ENCODE data around the gene BSG.

Gene BSG

DNA sequence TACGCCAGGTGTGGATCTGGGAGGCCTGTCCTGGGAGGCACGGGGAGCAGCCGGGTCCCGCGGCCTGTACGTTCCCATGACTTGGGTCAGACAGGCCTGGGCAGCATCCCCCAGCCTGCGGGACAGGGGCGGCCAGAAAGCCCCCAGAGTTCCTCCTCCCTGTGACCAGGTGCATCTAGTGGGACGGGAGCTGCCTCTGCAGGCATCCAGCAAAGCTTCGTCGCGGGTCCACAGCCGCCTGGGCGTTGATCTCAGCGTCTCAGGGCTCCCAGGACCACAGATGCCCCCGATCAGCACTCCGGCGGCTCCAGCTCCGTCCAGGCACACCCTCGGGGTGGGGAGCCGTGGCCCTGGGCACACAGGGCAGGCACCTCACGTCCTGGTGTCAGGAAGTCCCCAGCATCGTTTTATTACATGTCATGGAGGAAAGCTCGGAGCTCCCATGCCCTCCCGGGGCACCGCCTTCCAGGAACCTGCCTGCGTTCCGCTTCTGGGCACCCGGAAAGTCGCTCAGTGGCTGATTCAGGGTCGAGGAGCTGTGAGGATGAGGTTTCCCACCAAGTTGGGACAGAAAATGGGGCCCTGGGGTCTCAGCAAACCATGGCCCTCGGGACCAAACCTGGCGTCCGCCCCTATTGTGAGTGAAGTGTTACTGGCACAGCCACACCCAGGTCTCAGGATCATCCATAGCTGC is 30.1 kb upstream of the BSG start:
- Histone ChIP-seq H3K9me3 (ENCODE audit: control insufficient read depth, low read length) (no peaks in the 10 kb centered on the region), H3K9ac (ENCODE audit: low read length) (no peak overlapping the region), H3K36me3 (ENCODE audit: control insufficient read depth, insufficient read depth, low read length, severe bottlenecking) (peaks cover 38% of the 10 kb centered on the region), H3K4me3 (ENCODE audit: low read length) (no peak overlapping the region), H3K27me3 (replicated peaks; ENCODE audit: control insufficient read depth, insufficient read depth, low read length) (no peaks in the 10 kb centered on the region), H3K4me1 (ENCODE audit: control insufficient read depth, insufficient read depth, low read length) (no peaks in the 10 kb centered on the region)
- DNase-seq (ENCODE audit: low read depth), result no peak

DNA sequence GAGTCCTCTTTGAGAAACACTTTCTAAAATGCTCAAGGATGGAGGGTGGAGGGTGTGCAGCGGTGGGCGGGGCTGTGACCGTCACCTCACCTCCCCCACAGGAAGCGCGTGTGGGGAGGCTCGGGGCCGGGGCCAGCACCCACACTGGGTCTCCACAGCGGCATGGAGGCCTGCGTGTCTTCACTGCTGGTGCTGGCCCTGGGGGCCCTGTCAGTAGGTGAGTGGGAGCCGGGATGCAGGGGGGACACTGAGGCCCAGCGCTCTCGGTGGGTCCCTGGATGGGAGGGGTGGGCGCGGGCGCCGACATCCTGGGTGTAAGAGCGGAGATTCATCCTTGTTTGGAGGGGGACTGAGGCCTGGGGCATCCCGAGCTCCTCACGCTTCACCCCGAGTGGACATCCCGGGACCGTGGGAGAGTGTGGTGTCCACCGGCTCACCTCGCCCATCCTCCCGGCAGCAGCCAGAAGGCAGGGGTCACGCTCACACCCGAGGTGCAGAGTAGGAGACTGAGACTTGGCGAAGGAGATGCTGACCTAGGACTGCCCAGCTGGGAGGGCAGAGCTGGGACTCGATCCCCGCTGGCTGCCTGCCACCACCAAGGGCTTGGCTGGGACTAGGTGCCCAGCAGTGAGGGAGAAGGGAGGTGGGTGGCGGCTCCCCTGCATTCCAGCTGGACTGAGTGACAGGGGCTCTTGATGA is 28.3 kb upstream of the BSG start, which contains the start of gene GZMM:
Gene GZMM (plus strand): TSS at position 144 of the 699 bp plus-strand sequence. CDS start 19 bp downstream, at position 163.
- no peak within 1 kb of the TSS for H3K4me3 ChIP-seq (ENCODE audit: low read length)
- H3K9me3 ChIP-seq (ENCODE audit: control insufficient read depth, low read length), result no peaks in the 10 kb centered on the region
- DNase-seq (ENCODE audit: low read depth), result no peak
- H3K36me3 ChIP-seq (ENCODE audit: control insufficient read depth, insufficient read depth, low read length, severe bottlenecking), result peaks cover 24% of the 10 kb centered on the region
- peaks cover 4% of the 10 kb centered on the region for H3K27me3 ChIP-seq (replicated peaks; ENCODE audit: control insufficient read depth, insufficient read depth, low read length)
- H3K4me1 ChIP-seq (ENCODE audit: control insufficient read depth, insufficient read depth, low read length), result no peaks in the 10 kb centered on the region
- no peak within 1 kb of the TSS for H3K9ac ChIP-seq (ENCODE audit: low read length)

DNA sequence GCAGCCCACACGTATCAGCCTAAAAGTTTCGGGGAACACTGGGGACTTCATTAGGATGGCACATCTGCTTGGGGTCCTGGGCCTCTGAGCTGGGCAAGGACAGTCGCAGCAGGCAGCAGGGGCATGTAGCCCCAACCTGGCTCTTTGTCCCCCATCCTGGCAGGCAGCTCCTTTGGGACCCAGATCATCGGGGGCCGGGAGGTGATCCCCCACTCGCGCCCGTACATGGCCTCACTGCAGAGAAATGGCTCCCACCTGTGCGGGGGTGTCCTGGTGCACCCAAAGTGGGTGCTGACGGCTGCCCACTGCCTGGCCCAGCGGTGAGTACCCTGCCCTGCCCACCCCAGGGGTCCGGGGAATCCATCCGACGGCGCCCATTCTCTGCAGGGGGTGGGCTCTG is 25.3 kb upstream of the BSG start:
- no peak for DNase-seq (ENCODE audit: low read depth)
- Histone ChIP-seq H3K4me3 (ENCODE audit: low read length) (no peak overlapping the region), H3K36me3 (ENCODE audit: control insufficient read depth, insufficient read depth, low read length, severe bottlenecking) (peaks cover 5% of the 10 kb centered on the region), H3K9ac (ENCODE audit: low read length) (no peak overlapping the region), H3K4me1 (ENCODE audit: control insufficient read depth, insufficient read depth, low read length) (no peaks in the 10 kb centered on the region), H3K9me3 (ENCODE audit: control insufficient read depth, low read length) (no peaks in the 10 kb centered on the region), H3K27me3 (replicated peaks; ENCODE audit: control insufficient read depth, insufficient read depth, low read length) (peaks cover 4% of the 10 kb centered on the region)

DNA sequence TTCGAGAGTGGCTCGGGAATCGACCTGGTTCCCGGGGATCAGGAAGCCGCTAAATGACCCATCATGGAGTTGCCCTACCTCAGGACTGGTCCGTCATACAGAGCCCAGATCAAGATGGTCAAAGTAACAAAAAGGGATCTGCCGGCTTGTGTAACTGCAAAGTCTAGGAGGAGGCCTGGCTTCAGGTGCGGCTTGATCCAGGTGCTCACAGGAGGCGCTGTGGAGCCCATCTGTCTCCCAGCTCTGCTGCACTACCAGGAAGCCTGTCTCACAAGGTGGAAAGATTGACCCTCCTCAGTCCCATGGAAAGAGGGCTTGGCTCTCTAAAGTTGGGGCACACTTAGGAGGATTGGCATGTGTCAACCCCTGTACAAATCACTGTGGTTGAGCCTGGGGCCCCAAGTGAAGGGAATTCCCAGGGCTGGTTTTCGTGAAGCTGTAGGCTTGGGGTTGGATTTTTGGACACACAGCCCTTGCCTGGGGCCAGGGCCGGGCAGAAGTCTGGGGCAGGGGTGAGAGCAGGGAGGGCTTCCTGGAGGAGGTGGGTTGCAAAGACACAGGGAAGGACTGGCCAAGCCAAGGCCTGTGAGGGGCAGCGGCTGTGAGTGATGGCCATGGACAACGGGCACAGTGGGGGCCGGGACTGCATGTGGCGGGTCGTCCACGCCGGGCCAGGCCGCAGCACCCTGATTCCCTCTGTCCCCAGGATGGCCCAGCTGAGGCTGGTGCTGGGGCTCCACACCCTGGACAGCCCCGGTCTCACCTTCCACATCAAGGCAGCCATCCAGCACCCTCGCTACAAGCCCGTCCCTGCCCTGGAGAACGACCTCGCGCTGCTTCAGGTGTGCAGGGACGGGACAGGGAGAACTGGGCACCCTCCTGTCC is 24.3 kb upstream of the BSG start:
- no peaks in the 10 kb centered on the region for H3K9me3 ChIP-seq (ENCODE audit: control insufficient read depth, low read length)
- DNase-seq (ENCODE audit: low read depth), result no peak
- no peaks in the 10 kb centered on the region for H3K36me3 ChIP-seq (ENCODE audit: control insufficient read depth, insufficient read depth, low read length, severe bottlenecking)
- no peak overlapping the region for H3K9ac ChIP-seq (ENCODE audit: low read length)
- H3K4me3 ChIP-seq (ENCODE audit: low read length), result no peak overlapping the region
- H3K4me1 ChIP-seq (ENCODE audit: control insufficient read depth, insufficient read depth, low read length), result no peaks in the 10 kb centered on the region
- peaks cover 4% of the 10 kb centered on the region for H3K27me3 ChIP-seq (replicated peaks; ENCODE audit: control insufficient read depth, insufficient read depth, low read length)

DNA sequence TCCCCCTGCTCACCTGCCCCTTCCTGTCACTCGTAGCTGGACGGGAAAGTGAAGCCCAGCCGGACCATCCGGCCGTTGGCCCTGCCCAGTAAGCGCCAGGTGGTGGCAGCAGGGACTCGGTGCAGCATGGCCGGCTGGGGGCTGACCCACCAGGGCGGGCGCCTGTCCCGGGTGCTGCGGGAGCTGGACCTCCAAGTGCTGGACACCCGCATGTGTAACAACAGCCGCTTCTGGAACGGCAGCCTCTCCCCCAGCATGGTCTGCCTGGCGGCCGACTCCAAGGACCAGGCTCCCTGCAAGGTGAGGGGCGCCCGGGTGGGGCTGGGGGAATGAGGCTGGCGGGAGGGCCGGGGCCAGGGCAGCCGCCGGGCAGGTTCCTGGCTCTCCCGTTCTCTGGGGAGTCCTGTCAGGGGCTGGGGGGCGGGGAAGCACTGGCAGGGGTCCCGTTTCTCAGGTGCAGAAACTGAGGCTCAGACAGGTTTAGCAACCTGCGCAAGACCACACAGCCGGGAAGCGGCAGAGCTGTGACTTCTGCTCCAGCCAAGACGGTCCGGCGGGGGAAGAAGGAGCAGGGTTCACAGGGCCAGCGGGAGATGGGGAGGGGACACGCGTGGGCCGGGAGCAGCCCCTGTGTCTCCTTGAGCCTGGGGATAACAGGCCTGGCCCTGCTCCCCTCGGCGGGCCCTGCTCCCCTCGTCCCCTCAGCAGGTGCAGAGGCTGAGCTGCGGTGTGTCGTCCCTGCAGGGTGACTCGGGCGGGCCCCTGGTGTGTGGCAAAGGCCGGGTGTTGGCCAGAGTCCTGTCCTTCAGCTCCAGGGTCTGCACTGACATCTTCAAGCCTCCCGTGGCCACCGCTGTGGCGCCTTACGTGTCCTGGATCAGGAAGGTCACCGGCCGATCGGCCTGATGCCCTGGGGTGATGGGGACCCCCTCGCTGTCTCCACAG is 23.2 kb upstream of the BSG start:
- H3K36me3 ChIP-seq (ENCODE audit: control insufficient read depth, insufficient read depth, low read length, severe bottlenecking), result no peaks in the 10 kb centered on the region
- peaks cover 4% of the 10 kb centered on the region for H3K27me3 ChIP-seq (replicated peaks; ENCODE audit: control insufficient read depth, insufficient read depth, low read length)
- no peaks in the 10 kb centered on the region for H3K4me1 ChIP-seq (ENCODE audit: control insufficient read depth, insufficient read depth, low read length)
- no peaks in the 10 kb centered on the region for H3K9me3 ChIP-seq (ENCODE audit: control insufficient read depth, low read length)
- no peak overlapping the region for H3K4me3 ChIP-seq (ENCODE audit: low read length)
- H3K9ac ChIP-seq (ENCODE audit: low read length), result no peak overlapping the region
- DNase-seq (ENCODE audit: low read depth), result no peak

DNA sequence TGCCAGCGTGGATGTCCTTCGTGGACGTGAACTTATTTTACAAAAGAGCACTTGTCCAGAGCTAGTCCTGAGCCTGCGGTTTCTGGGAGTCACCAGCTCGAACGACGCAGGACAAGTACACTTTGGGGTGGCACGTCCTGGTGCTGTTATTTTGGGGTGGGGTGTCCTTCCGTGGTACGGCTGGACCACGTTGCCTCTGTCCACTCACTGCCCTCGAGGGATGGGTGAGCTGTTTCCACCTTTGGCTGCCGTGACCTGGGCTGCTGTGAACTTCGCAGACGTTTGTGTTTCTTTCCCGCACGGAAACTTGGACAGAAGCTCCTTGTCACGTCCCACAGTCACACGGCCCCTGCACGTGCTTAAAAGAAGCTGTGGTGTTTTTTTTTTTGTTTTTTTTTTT is 17.6 kb upstream of the BSG start:
- Histone ChIP-seq H3K27me3 (replicated peaks; ENCODE audit: control insufficient read depth, insufficient read depth, low read length) (no peaks in the 10 kb centered on the region), H3K4me1 (ENCODE audit: control insufficient read depth, insufficient read depth, low read length) (peaks cover 4% of the 10 kb centered on the region), H3K9ac (ENCODE audit: low read length) (no peak overlapping the region), H3K4me3 (ENCODE audit: low read length) (no peak overlapping the region), H3K9me3 (ENCODE audit: control insufficient read depth, low read length) (no peaks in the 10 kb centered on the region), H3K36me3 (ENCODE audit: control insufficient read depth, insufficient read depth, low read length, severe bottlenecking) (no peaks in the 10 kb centered on the region)
- DNase-seq (ENCODE audit: low read depth), result no peak

DNA sequence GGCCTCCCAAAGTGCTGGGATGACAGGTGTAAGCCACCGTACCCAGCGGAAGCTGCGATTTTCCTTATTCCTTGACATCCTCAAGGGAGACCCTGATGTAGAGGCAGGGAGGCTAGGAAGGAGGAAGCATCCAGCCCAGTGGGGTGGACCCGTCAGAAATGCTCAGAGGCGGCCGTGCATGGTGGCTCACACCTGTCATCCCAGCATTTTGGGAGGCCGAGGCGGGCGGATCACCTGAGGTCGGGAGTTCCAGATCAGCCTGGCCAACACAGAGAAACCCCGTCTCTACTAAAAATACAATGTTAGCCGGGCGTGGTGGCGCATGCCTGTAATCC is 17.0 kb upstream of the BSG start:
- no peak overlapping the region for H3K4me3 ChIP-seq (ENCODE audit: low read length)
- no peak overlapping the region for H3K9ac ChIP-seq (ENCODE audit: low read length)
- H3K36me3 ChIP-seq (ENCODE audit: control insufficient read depth, insufficient read depth, low read length, severe bottlenecking), result no peaks in the 10 kb centered on the region
- DNase-seq (ENCODE audit: low read depth), result no peak
- H3K27me3 ChIP-seq (replicated peaks; ENCODE audit: control insufficient read depth, insufficient read depth, low read length), result no peaks in the 10 kb centered on the region
- no peaks in the 10 kb centered on the region for H3K9me3 ChIP-seq (ENCODE audit: control insufficient read depth, low read length)
- H3K4me1 ChIP-seq (ENCODE audit: control insufficient read depth, insufficient read depth, low read length), result peaks cover 4% of the 10 kb centered on the region

DNA sequence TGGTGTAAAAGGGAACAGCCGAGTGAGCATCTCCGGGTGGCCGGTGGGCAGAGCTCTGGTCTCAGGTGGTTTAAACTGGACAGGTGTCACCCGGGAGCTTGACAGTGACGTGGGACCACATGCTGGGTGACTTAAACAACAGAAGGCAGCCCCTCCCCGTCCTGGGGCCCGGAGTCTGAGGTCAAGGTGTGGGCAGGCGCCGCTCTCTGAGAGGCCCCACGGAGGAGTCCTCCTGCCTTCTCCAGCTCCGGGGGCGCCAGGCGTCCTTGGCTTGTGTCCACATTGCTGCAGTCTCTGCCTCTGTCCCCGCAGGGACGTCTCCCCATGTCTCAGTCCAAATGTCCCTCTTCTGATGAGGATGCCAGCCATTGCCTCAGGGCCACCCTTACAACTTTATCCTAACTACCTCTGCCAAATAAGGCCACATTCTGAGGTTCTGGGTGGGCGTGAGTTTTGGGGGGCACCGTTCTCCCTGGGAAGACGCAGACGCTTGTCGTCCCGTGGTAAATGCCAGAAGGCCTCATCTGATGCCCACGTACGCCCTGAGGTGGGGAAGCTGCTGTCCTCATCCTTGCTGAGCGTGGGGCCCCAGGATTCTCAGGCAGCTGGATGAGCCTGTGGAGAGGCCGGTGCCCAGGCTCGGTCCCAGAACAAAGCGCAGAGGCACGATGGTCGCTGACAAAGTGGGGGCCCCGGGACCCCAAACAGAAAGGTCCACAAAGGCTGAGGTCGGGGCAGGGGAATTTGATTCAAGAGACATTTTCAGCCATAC is 15.6 kb upstream of the BSG start:
- peaks cover 4% of the 10 kb centered on the region for H3K4me1 ChIP-seq (ENCODE audit: control insufficient read depth, insufficient read depth, low read length)
- H3K9ac ChIP-seq (ENCODE audit: low read length), result no peak overlapping the region
- H3K4me3 ChIP-seq (ENCODE audit: low read length), result no peak overlapping the region
- DNase-seq (ENCODE audit: low read depth), result no peak
- H3K9me3 ChIP-seq (ENCODE audit: control insufficient read depth, low read length), result no peaks in the 10 kb centered on the region
- H3K36me3 ChIP-seq (ENCODE audit: control insufficient read depth, insufficient read depth, low read length, severe bottlenecking), result no peaks in the 10 kb centered on the region
- H3K27me3 ChIP-seq (replicated peaks; ENCODE audit: control insufficient read depth, insufficient read depth, low read length), result no peaks in the 10 kb centered on the region

DNA sequence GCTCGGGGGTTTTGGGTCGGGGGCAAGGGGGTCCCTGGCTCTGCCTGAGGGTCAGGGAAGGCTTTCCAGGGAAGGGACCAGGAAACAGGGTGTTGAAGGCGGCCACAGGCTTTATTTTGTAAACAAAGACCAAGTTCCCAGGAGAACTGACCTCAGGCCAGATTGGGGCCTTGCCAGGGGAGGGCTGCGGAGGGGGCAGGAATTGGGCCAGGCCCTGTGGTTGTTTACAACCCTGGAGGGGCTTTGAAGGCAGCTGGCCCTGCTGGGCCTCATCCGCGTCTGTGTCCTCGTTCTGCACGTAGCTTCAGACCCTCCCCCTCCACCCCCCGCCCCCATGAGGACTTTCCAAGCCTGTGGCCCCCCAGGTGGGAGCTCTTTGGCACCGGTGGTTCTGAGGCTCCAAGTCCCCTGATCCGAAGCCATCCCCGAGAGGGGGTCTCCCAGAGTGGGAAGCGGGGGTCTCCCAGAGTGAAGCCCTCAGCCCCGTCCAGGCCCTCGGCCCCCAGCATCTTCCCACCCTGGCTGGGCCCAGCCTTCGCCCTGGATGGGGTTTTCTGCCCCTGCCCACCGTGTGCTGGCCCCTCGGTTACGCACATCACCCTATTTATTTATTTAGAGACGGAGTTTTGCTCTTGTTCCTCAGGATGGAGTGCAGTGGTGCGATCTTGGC is 13.5 kb upstream of the BSG start:
- Histone ChIP-seq H3K4me1 (ENCODE audit: control insufficient read depth, insufficient read depth, low read length) (peaks cover 4% of the 10 kb centered on the region), H3K9me3 (ENCODE audit: control insufficient read depth, low read length) (no peaks in the 10 kb centered on the region), H3K4me3 (ENCODE audit: low read length) (no peak overlapping the region), H3K36me3 (ENCODE audit: control insufficient read depth, insufficient read depth, low read length, severe bottlenecking) (no peaks in the 10 kb centered on the region), H3K27me3 (replicated peaks; ENCODE audit: control insufficient read depth, insufficient read depth, low read length) (no peaks in the 10 kb centered on the region), H3K9ac (ENCODE audit: low read length) (no peak overlapping the region)
- DNase-seq (ENCODE audit: low read depth), result no peak

DNA sequence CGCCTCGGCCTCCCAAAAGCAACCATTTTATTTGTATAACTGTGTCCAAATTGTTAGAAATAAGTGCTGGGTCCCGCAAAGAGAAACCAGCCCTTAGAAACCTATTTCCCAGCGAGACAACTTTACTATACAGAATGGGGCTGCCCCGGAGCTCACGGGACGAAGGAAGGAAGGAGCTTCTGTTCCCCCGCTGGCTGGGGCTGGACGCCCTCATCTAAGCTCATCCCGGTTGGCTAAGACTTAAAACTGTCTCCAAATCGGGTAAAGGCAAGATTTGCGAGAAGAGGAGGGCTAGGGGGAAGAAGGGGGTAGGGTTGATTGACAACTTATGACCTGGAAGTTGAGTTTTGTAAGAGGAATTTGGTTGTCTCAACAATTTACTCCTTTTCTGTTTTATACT is 12.3 kb upstream of the BSG start:
- Histone ChIP-seq H3K4me1 (ENCODE audit: control insufficient read depth, insufficient read depth, low read length) (peaks cover 4% of the 10 kb centered on the region), H3K9me3 (ENCODE audit: control insufficient read depth, low read length) (no peaks in the 10 kb centered on the region), H3K36me3 (ENCODE audit: control insufficient read depth, insufficient read depth, low read length, severe bottlenecking) (no peaks in the 10 kb centered on the region), H3K4me3 (ENCODE audit: low read length) (no peak overlapping the region), H3K27me3 (replicated peaks; ENCODE audit: control insufficient read depth, insufficient read depth, low read length) (no peaks in the 10 kb centered on the region), H3K9ac (ENCODE audit: low read length) (no peak overlapping the region)
- DNase-seq (ENCODE audit: low read depth), result no peak
